H9 (cell line): ENCODE measurements around the gene ZNF280D. TPM values are rescaled to one million over a fixed set of nuclear protein-coding genes. Genes with fewer than 3 reads are reported as not detected.

Experiments
- DNase-seq: peaks from one replicate; pipeline ENCODE4 v3.0.0-alpha.2; 2017
- H2AFZ ChIP-seq: one replicate; pipeline ENCODE4 v1.6.1; 2013; ENCODE audit warnings: mild to moderate bottlenecking, low read length, control low read depth, moderate library complexity
- H2AK5ac ChIP-seq: 2 replicates; pipeline ENCODE4 v1.6.1; 2013; ENCODE audit warnings: low read length, control low read depth, mixed read lengths; ENCODE audit not compliant: insufficient read length
- H2BK120ac ChIP-seq: one replicate; pipeline ENCODE4 v1.6.1; 2013; ENCODE audit warnings: low read depth, mild to moderate bottlenecking, low read length, control low read depth, inconsistent platforms; ENCODE audit not compliant: poor library complexity, severe bottlenecking
- H2BK12ac ChIP-seq: 2 replicates; pipeline ENCODE4 v1.6.1; 2013; ENCODE audit warnings: low read length, control low read depth, mixed read lengths, low read depth; ENCODE audit not compliant: insufficient read length
- H2BK15ac ChIP-seq: 2 replicates; pipeline ENCODE4 v1.6.1; 2013; ENCODE audit warnings: low read depth, low read length, control low read depth
- H2BK20ac ChIP-seq: one replicate; pipeline ENCODE4 v1.6.1; 2013; ENCODE audit warnings: low read depth, mild to moderate bottlenecking, low read length, control low read depth, inconsistent platforms; ENCODE audit not compliant: poor library complexity, severe bottlenecking
- H2BK5ac ChIP-seq: 2 replicates; pipeline ENCODE4 v1.6.1; 2013; ENCODE audit warnings: low read length, control low read depth, mixed read lengths; ENCODE audit not compliant: insufficient read length
- H3K14ac ChIP-seq: 2 replicates; pipeline ENCODE4 v1.6.1; 2013; ENCODE audit warnings: low read length, control low read depth; ENCODE audit not compliant: insufficient read depth
- H3K18ac ChIP-seq: 2 replicates; pipeline ENCODE4 v1.6.1; 2013; ENCODE audit warnings: low read depth, mild to moderate bottlenecking, mixed read lengths, low read length, control low read depth; ENCODE audit not compliant: insufficient read length
- H3K23ac ChIP-seq: 2 replicates; pipeline ENCODE4 v1.6.1; 2013; ENCODE audit warnings: low read length, control low read depth, mixed read lengths, low read depth; ENCODE audit not compliant: insufficient read length
- H3K23me2 ChIP-seq: 2 replicates; pipeline ENCODE4 v1.6.1; 2013; ENCODE audit warnings: low read depth, mild to moderate bottlenecking, mixed read lengths, low read length, control low read depth; ENCODE audit not compliant: insufficient read length, poor library complexity, severe bottlenecking
- H3K27ac ChIP-seq: 2 replicates; pipeline ENCODE4 v1.5.1; 2013; ENCODE audit warnings: low read length, control low read depth, mixed read lengths, low read depth; ENCODE audit not compliant: insufficient read length
- H3K27me3 ChIP-seq: 2 replicates; pipeline ENCODE4 v1.6.1; 2013; ENCODE audit warnings: low read length, control low read depth, inconsistent platforms; ENCODE audit not compliant: insufficient read depth
- H3K4ac ChIP-seq: 2 replicates; pipeline ENCODE4 v1.6.1; 2013; ENCODE audit warnings: low read depth, mild to moderate bottlenecking, control low read depth, inconsistent platforms, low read length, moderate library complexity
- H3K4me1 ChIP-seq: 2 replicates; pipeline ENCODE4 v1.6.1; 2013; ENCODE audit warnings: low read length, control low read depth, inconsistent platforms; ENCODE audit not compliant: insufficient read depth
- H3K4me2 ChIP-seq: 2 replicates; pipeline ENCODE4 v1.6.1; 2013; ENCODE audit warnings: low read length, control low read depth, mixed read lengths; ENCODE audit not compliant: insufficient read length, insufficient read depth
- H3K56ac ChIP-seq: 2 replicates; pipeline ENCODE4 v1.6.1; 2013; ENCODE audit warnings: low read depth, mild to moderate bottlenecking, mixed read lengths, low read length, control low read depth; ENCODE audit not compliant: insufficient read length
- H3K79me1 ChIP-seq: 2 replicates; pipeline ENCODE4 v1.6.1; 2013; ENCODE audit warnings: low read depth, mild to moderate bottlenecking, moderate library complexity, low read length, control low read depth, inconsistent platforms; ENCODE audit not compliant: insufficient read depth, poor library complexity, severe bottlenecking
- H3K79me2 ChIP-seq: 2 replicates; pipeline ENCODE4 v1.6.1; 2013; ENCODE audit warnings: low read length, control low read depth, inconsistent platforms; ENCODE audit not compliant: insufficient read depth
- H3K9ac ChIP-seq: 2 replicates; pipeline ENCODE4 v1.6.1; 2013; ENCODE audit warnings: low read length, control low read depth, mixed read lengths; ENCODE audit not compliant: insufficient read length; ENCODE audit errors: extremely low read depth
- H3K9me3 ChIP-seq: one replicate; pipeline ENCODE4 v1.6.1; 2013; ENCODE audit warnings: low read depth, low read length, inconsistent platforms; ENCODE audit not compliant: control insufficient read depth
- H3T11ph ChIP-seq: one replicate; pipeline ENCODE4 v1.6.1; 2013; ENCODE audit warnings: mild to moderate bottlenecking, low read length, control low read depth, inconsistent platforms
- H4K20me1 ChIP-seq: one replicate; pipeline ENCODE4 v1.6.1; 2013; ENCODE audit not compliant: control insufficient read depth, insufficient read length, insufficient read depth
- H4K5ac ChIP-seq: 2 replicates; pipeline ENCODE4 v1.6.1; 2013; ENCODE audit warnings: low read depth, mild to moderate bottlenecking, mixed read lengths, low read length, control low read depth; ENCODE audit not compliant: insufficient read length
- H4K8ac ChIP-seq: replicated peaks from 2 replicates; pipeline ENCODE4 v1.6.1; 2013; ENCODE audit warnings: low read length, control low read depth, mixed read lengths, low read depth; ENCODE audit not compliant: insufficient read length
- H4K91ac ChIP-seq: 2 replicates; pipeline ENCODE4 v1.6.1; 2013; ENCODE audit warnings: low read depth, mild to moderate bottlenecking, moderate library complexity, mixed read lengths, low read length, control low read depth; ENCODE audit not compliant: insufficient read length
- H3K27ac Mint-ChIP-seq, 3 experiments: 2 replicates in 2 of 3; 3 replicates in 1 of 3; pipeline ENCODE4 v1.8.0; 2020 to 2021; ENCODE audit warnings: mixed read lengths in 3 of 3, mild to moderate bottlenecking in 1 of 3, moderate library complexity in 1 of 3
- H3K27me3 Mint-ChIP-seq: 2 replicates; pipeline ENCODE4 v1.8.0; 2021; ENCODE audit warnings: low read depth, mild to moderate bottlenecking, moderate library complexity, mixed read lengths
- H3K36me3 Mint-ChIP-seq, 3 experiments: 2 replicates in 2 of 3; 3 replicates in 1 of 3; pipeline ENCODE4 v1.8.0; 2020 to 2021; ENCODE audit warnings: low read depth in 3 of 3, mixed read lengths in 3 of 3; ENCODE audit not compliant: insufficient read depth in 1 of 3
- H3K4me1 Mint-ChIP-seq, 2 experiments: 2 replicates each; pipeline ENCODE4 v1.8.0; 2020; ENCODE audit warnings: mixed read lengths in 2 of 2
- H3K4me3 Mint-ChIP-seq, 2 experiments: 2 replicates in 1 of 2; 3 replicates in 1 of 2; pipeline ENCODE4 v1.8.0; 2020 to 2021; ENCODE audit warnings: mild to moderate bottlenecking in 2 of 2, mixed read lengths in 2 of 2, moderate library complexity in 1 of 2
- H3K9me3 Mint-ChIP-seq, 2 experiments: 2 replicates in 1 of 2; 3 replicates in 1 of 2; pipeline ENCODE4 v1.8.0; 2020; ENCODE audit warnings: mild to moderate bottlenecking in 2 of 2, mixed read lengths in 2 of 2, moderate library complexity in 1 of 2
- CTCF ChIP-seq: fragments of 200-600 bp; sonication (generic); conservative IDR thresholded peaks from 3 replicates; pipeline ENCODE4 v1.8.0; 2021; ENCODE audit warnings: antibody characterized with exemption, mild to moderate bottlenecking
- WGBS: extraction: QIAGEN DNeasy Blood & Tissue Kit; methylation state at CpG from one replicate; pipeline ENCODE4 v1.1.7; 2013; ENCODE audit warnings: missing lambda C conversion rate, low lambda C conversion rate, mixed read lengths; ENCODE audit not compliant: insufficient read length; ENCODE audit errors: extremely low coverage; 5-methylcytosine and 5-hydroxymethylcytosine counted together
- total RNA-seq: library from RNA; stranded (reverse); gene quantifications from 2 replicates; pipeline ENCODE4 v1.2.1, GENCODE V29; 2021

Gene ZNF280D
- total RNA-seq, 1 experiment from 2014 or later, result 5.7 TPM

GRCh38 chr15:56757875-56758274 is 24.6 kb upstream of the ZNF280D start:
- H3K4me1 ChIP-seq, result no peaks in the 10 kb centered on the region; the same call in 1 of the 2 replicates
- H2BK5ac ChIP-seq, result no peak overlapping the region
- Mint-ChIP-seq H3K27me3 (no peaks in the 10 kb centered on the region; the same call in 1 of the 2 replicates), H3K9me3 (no peaks in the 10 kb centered on the region), H3K4me3 (no peak overlapping the region), H3K4me1 (peaks cover 8 to 9% of the 10 kb centered on the region in 2 experiments; a peak in 3 of 4 replicates), H3K27ac (no peak overlapping the region), H3K36me3 (no peaks in the 10 kb centered on the region)
- H3K23me2 ChIP-seq, result no peaks in the 10 kb centered on the region
- H3K79me2 ChIP-seq, result no peaks in the 10 kb centered on the region
- no peak overlapping the region for H3K4ac ChIP-seq
- H3K18ac ChIP-seq, result no peak overlapping the region
- H2BK120ac ChIP-seq, result no peak overlapping the region
- no peak overlapping the region for H3K14ac ChIP-seq
- H4K20me1 ChIP-seq, result no peaks in the 10 kb centered on the region
- no peaks in the 10 kb centered on the region for H3K79me1 ChIP-seq
- no peak overlapping the region for H4K5ac ChIP-seq
- no peak overlapping the region for H4K8ac ChIP-seq
- H2AK5ac ChIP-seq, result no peak overlapping the region
- H3K9ac ChIP-seq, result no peak overlapping the region
- no peaks in the 10 kb centered on the region for H3K9me3 ChIP-seq
- H3K56ac ChIP-seq, result no peak overlapping the region
- H3K27me3 ChIP-seq, result no peaks in the 10 kb centered on the region
- no peak for DNase-seq
- H2AFZ ChIP-seq, result no peak overlapping the region
- H3T11ph ChIP-seq, result no peak overlapping the region
- no CpG with 5 or more reads among the region's 3 CpGs for WGBS
- H4K91ac ChIP-seq, result no peak overlapping the region
- no peak overlapping the region for H3K27ac ChIP-seq
- H2BK12ac ChIP-seq, result no peak overlapping the region
- no peak overlapping the region for H2BK20ac ChIP-seq
- TF ChIP-seq CTCF, result no peak
- no peak overlapping the region for H3K4me2 ChIP-seq
- H2BK15ac ChIP-seq, result no peak overlapping the region
- no peak overlapping the region for H3K23ac ChIP-seq
